Measurements from ENCODE around the gene RNF4.
"Not testable (repeated sequence)": the region's sequence is repeated elsewhere in the genome, so short reads cannot be mapped to it uniquely, and the experiment has no call there.

The RNF4 gene

DNA sequence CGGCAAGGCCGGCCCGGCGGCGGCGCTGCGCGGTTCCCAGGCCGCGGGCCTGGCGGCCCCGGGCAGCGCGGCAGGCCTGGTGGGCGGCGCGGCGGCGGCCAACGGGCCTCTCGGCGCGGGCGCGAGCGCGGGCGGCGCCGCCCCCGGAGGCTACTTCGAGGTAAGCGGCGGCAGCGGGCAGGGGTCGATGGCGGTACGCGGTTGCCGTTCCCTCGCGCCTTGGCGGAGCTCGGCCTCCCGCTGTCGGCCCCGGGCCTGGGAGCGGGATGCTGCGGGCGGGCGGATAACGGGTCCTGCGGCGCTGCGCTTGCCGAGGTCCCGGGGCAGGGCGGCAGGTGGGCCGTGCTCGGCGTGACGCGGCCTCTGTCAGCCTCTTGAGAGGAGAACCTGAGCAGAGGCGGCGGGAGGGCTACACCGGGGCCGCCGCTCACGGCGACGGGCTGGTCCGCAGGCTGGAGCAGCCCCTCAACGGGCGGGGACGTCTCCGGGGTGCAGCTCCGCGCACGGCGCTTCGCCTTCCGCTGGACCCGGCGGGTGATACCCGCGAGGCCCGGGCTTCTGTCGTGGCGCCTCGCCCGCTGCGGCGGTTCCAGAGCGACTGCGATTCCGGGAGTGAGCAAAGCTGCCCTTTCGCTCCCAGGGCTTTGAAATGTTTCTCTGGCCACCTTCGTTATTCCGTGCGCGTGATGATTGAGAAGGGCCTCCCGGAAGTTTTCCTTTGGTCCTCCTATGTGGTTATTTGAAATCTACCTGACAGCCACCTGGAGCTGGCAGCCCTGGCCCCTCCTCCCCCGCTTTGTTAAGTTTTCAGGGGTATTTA is 68.3 kb downstream of the RNF4 start:
- DNase-seq: peak; percentile 53 to 79

DNA sequence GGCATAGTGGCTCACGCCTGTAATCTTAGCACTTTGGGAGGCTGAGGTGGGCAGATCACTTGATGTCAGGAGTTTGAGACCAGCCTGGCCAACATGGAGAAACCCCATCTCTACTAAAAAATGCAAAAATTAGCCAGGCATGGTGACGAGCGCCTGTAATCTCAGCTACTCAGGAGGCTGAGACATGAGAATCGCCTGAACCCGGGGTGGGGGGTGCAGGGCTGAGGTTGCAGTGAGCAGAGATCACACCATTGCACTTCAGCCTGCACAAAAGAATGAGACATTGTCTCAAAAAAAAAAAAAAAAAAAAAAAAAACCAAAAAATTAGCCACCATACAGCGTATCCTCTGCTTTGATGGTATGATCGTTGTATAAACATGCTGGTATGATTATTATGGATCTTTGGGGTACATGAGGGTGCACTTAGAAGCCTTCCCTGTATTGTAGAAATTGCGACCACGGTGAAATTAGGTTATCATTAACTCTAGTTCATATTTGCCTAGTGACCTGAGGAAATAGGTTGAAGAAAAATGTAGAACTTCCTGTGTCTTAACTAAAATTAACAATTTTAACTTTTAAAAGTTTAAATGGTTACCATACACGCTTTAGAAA is 74.8 kb downstream of the RNF4 start:
- not testable (repeated sequence) for DNase-seq

DNA sequence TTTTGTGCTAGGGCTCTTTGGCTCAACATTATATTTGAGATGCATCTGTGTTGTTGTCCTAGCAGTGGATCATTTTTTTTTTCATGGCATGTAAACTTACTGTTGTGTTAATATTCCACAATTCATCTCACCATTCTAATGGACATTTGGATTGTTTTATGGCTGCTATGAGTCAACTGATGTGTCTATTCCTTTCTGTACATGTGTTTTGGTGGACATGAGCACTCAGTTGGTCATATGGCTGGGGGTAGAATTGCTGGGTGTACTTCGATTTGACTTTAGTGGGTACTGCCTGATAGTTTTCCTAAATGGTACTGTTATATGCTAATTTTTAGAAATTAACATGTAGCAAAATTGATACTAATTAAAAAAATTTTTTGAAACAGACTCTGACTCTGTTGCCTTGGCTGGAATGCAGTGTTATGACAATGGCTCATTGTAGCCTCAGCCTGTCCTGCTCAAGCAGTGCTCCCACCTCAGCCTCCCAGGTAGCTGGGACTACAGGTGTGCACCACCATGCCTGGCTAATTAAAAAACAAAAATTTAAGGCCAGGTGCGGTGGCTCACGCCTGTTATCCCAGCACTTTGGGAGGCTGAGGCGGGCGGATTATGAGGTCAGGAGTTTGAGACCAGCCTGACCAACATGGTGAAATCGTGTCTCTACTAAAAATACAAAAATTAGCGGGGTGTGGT is 76.6 kb downstream of the RNF4 start:
- no peak for DNase-seq

GRCh38 chr4:2546286-2546823 is 77.4 kb downstream of the RNF4 start:
- no peak for DNase-seq

DNA sequence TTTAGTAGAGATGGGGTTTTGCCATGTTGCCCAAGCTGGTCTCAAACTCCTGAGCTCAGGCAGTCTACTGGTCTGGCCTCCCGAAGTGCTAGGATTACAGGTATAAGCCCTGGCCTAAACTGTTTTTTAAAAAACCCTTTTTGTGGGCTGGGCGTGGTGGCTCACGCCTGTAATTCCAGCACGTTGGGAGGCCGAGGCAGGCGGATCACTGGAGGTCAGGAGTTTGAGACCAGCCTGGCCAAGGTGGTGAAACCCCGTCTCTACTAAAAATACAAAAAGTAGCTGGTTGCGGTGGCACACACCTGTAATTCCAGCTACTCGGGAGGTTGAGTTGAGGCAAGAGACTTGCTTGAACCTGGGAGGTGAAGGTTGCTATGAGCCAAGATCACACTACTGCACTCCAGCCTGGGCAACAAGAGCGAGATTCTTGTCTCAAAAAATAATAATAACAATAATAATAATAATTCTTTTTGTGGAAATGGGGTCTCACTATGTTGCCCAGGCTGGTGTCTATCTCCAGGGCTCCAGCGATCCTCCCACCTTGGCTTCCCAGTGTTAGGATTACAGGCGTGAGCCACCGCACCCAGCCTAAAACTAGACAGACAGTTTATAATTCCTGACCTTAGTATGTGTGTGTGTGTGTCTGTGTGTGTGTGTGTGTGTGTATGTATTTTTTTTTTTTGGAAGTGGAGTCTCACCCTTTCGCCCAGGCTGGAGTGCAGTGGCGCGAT is 78.2 kb downstream of the RNF4 start:
- DNase-seq: not testable (repeated sequence)

- no peak for DNase-seq
These were observed 82.2 kb downstream of the RNF4 start for GRCh38 chr4:2551118-2551517.

GRCh38 chr4:2552806-2553205 is 83.9 kb downstream of the RNF4 start:
- DNase-seq: no peak

DNA sequence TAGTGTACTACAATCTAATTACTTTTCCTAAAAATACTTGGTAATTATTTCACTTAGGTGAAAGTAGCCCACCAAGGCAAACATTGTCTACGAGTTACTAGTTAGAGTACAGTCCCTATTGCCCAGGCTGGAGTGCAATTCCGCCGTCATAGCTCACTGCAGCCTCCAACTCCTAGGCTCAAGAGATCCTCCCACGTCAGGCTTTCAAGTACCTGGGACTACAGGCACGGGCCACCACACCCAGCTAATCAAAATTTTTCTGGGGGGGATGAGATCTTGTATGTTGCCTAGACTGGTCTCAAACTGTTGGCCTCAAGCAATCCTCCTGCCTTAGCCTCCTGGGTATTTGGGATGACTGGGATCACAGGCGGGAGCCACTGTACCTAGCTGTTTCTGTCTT is 89.4 kb downstream of the RNF4 start:
- no peak for DNase-seq

DNA sequence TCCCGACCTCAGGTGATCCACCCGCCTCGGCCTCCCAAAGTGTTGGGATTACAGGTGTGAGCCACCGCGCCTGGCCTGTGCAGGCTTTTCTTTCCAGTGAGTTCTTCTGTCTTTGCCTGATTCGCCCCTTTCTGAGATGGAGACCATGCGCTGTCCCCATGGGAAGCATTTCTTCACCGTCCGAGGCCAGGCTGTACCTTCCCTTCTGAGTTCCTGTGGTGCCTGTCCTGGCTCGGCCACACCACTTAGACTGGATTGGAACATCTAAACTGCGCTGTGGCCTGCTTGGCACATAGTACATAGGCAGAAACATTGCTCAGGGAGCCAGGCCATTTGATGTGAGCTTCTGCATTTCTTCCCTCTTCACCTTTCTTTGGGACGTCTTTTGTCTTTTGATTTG is 91.3 kb downstream of the RNF4 start:
- DNase-seq: no peak
